GM10266 (cell line): ENCODE measurements around the gene FRMD3.

Source experiments
- DNase-seq: peaks from one replicate; pipeline ENCODE4 v3.0.0; 2012; ENCODE audit errors: extremely low spot score
- CTCF ChIP-seq: IDR thresholded peaks from 2 replicates; pipeline ENCODE4 v1.5.1; 2012; ENCODE audit warnings: mild to moderate bottlenecking, low read depth; ENCODE audit not compliant: control insufficient read depth, insufficient read depth; ENCODE audit errors: missing control alignments

The FRMD3 gene

GRCh38 chr9:83410701-83411100, 127.5 kb downstream of the FRMD3 start:
- DNase-seq, result no peak
- TF ChIP-seq CTCF, result no peak

GRCh38 chr9:83406921-83407320, 131.3 kb downstream of the FRMD3 start:
- TF ChIP-seq CTCF, result no peak
- DNase-seq, result no peak

GRCh38 chr9:83405759-83406158, 132.4 kb downstream of the FRMD3 start:
- DNase-seq, result no peak
- TF ChIP-seq CTCF, result no peak

GRCh38 chr9:83403527-83404238, 134.5 kb downstream of the FRMD3 start:
- no peak for DNase-seq
- TF ChIP-seq CTCF, result no peak

GRCh38 chr9:83401328-83401900, 136.8 kb downstream of the FRMD3 start:
- DNase-seq, result no peak
- TF ChIP-seq CTCF, result no peak

- no peak for TF ChIP-seq CTCF
- DNase-seq, result no peak
Observed at GRCh38 chr9:83396813-83397212, 141.4 kb downstream of the FRMD3 start.

GRCh38 chr9:83396342-83396741, 141.9 kb downstream of the FRMD3 start:
- TF ChIP-seq CTCF, result no peak
- no peak for DNase-seq
